DOHH2 (cell line): ENCODE data around the gene SLC38A1.

Source experiments
- H3F3A ChIP-seq: fragments of 200-600 bp; sonication (generic), shearing (Covaris generic); 2 replicates; pipeline ENCODE4 v1.6.0; 2016; ENCODE audit warnings: antibody characterized with exemption, mild to moderate bottlenecking; ENCODE audit not compliant: control insufficient read depth, insufficient read depth
- H3K27ac ChIP-seq: fragments of 200-600 bp; sonication (generic); 2 replicates; pipeline ENCODE4 v1.5.1; 2014; ENCODE audit warnings: low read depth, mild to moderate bottlenecking, low read length, moderate library complexity
- H3K27me3 ChIP-seq: fragments of 200-600 bp; sonication (generic); 2 replicates; pipeline ENCODE4 v1.6.1; 2014; ENCODE audit warnings: mild to moderate bottlenecking, low read length, mixed read lengths; ENCODE audit not compliant: control insufficient read depth
- H3K36me3 ChIP-seq: fragments of 200-600 bp; sonication (generic); 2 replicates; pipeline ENCODE4 v1.6.1; 2014; ENCODE audit warnings: mild to moderate bottlenecking, low read length, moderate library complexity, mixed read lengths; ENCODE audit not compliant: control insufficient read depth
- H3K4me1 ChIP-seq: fragments of 200-600 bp; sonication (generic); 2 replicates; pipeline ENCODE4 v1.6.1; 2014; ENCODE audit warnings: mild to moderate bottlenecking, low read length, mixed read lengths; ENCODE audit not compliant: control insufficient read depth
- H3K4me2 ChIP-seq: fragments of 200-600 bp; sonication (generic); 2 replicates; pipeline ENCODE4 v1.6.0; 2014; ENCODE audit warnings: mild to moderate bottlenecking, low read length, moderate library complexity
- H3K4me3 ChIP-seq: fragments of 200-600 bp; sonication (generic); 2 replicates; pipeline ENCODE4 v1.5.1; 2014; ENCODE audit warnings: mild to moderate bottlenecking, low read length, mixed read lengths
- H3K79me2 ChIP-seq: fragments of 200-600 bp; sonication (generic); 2 replicates; pipeline ENCODE4 v1.6.1; 2014; ENCODE audit warnings: mild to moderate bottlenecking, low read length, mixed read lengths; ENCODE audit not compliant: control insufficient read depth
- H3K9me2 ChIP-seq: fragments of 200-600 bp; sonication (generic); replicated peaks from 2 replicates; pipeline ENCODE4 v1.6.1; 2014; ENCODE audit warnings: mild to moderate bottlenecking, low read length, mixed read lengths; ENCODE audit not compliant: control insufficient read depth
- H3K9me3 ChIP-seq: fragments of 200-600 bp; sonication (generic); 2 replicates; pipeline ENCODE4 v1.6.1; 2014; ENCODE audit warnings: antibody characterized with exemption, low read length, mixed read lengths; ENCODE audit not compliant: control insufficient read depth, insufficient read depth
- H4K20me1 ChIP-seq: fragments of 200-600 bp; sonication (generic); 2 replicates; pipeline ENCODE4 v1.6.0; 2014; ENCODE audit warnings: low read depth, mild to moderate bottlenecking, antibody characterized with exemption, low read length, moderate library complexity; ENCODE audit not compliant: control insufficient read depth, insufficient read depth
- EZH2phosphoT487 ChIP-seq: fragments of 200-600 bp; sonication (generic); IDR thresholded peaks from 2 replicates; pipeline ENCODE4 v1.6.1; 2017; ENCODE audit warnings: borderline replicate concordance, mild to moderate bottlenecking, antibody characterized with exemption, low read length, moderate library complexity, mixed read lengths
- TF ChIP-seq, protein P1 (sequence below): fragments of 200-600 bp; sonication (generic); IDR thresholded peaks from one replicate; pipeline ENCODE4 v1.5.1; 2014; ENCODE audit warnings: antibody characterized with exemption, mild to moderate bottlenecking, low read depth, low read length; ENCODE audit not compliant: poor library complexity, severe bottlenecking

SLC38A1 gene

DNA sequence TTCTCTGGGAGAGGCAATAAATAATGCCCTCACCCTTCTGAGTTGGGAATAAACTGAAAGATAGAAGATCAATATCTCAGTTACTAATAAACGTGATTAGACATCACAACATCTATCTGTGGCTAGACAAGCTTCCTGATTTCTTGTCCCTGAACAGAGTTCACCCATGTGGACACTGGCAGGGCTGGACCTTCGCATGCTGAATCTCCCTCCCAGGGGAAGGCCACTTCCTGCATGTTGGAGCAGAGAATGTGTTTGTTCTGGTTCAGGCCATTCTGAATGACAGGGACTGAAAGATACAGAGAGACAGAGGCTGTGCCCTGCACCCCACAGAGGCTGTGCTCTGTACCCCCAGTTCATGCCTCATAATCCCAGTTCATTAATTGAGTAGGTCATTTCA lies 132.6 kb downstream of the SLC38A1 start:
- Histone ChIP-seq H3F3A (no peaks in the 10 kb centered on the region), H3K79me2 (no peaks in the 10 kb centered on the region), H3K27ac (no peak overlapping the region), H3K9me3 (no peaks in the 10 kb centered on the region), H3K4me2 (no peak overlapping the region), H3K27me3 (peaks cover 34% of the 10 kb centered on the region), H3K9me2 (no peaks in the 10 kb centered on the region), H3K4me1 (no peaks in the 10 kb centered on the region), H4K20me1 (no peaks in the 10 kb centered on the region), H3K4me3 (no peak overlapping the region), H3K36me3 (no peaks in the 10 kb centered on the region)
- TF ChIP-seq EZH2phosphoT487: no peak

DNA sequence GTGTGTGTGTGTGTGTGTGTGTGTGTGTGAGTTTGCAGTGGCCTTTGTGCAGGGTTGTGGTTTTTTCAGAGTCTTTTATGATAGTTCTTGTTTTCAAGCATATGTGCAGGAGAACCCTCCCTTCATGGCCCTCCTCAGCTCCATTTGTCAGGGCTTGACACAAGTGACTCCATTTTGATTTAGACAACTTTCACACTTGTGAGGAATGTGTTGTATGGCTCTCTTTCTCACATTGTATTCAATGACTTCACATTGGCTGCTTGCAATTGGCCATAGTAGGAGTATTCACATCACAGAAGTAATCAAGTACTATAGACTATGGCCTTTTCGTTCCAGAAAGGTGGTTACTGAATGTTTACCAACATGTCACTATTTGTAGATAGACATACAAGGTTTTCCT lies 133.1 kb downstream of the SLC38A1 start:
- Histone ChIP-seq H3K4me1 (no peaks in the 10 kb centered on the region), H3K27ac (no peak overlapping the region), H3K9me3 (no peaks in the 10 kb centered on the region), H3K4me3 (no peak overlapping the region), H4K20me1 (no peaks in the 10 kb centered on the region), H3F3A (no peaks in the 10 kb centered on the region), H3K36me3 (no peaks in the 10 kb centered on the region), H3K4me2 (no peak overlapping the region), H3K9me2 (no peaks in the 10 kb centered on the region), H3K27me3 (peaks cover 39% of the 10 kb centered on the region), H3K79me2 (no peaks in the 10 kb centered on the region)
- TF ChIP-seq EZH2phosphoT487: no peak
- TF ChIP-seq, protein P1, sequence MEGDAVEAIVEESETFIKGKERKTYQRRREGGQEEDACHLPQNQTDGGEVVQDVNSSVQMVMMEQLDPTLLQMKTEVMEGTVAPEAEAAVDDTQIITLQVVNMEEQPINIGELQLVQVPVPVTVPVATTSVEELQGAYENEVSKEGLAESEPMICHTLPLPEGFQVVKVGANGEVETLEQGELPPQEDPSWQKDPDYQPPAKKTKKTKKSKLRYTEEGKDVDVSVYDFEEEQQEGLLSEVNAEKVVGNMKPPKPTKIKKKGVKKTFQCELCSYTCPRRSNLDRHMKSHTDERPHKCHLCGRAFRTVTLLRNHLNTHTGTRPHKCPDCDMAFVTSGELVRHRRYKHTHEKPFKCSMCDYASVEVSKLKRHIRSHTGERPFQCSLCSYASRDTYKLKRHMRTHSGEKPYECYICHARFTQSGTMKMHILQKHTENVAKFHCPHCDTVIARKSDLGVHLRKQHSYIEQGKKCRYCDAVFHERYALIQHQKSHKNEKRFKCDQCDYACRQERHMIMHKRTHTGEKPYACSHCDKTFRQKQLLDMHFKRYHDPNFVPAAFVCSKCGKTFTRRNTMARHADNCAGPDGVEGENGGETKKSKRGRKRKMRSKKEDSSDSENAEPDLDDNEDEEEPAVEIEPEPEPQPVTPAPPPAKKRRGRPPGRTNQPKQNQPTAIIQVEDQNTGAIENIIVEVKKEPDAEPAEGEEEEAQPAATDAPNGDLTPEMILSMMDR: no peak

DNA sequence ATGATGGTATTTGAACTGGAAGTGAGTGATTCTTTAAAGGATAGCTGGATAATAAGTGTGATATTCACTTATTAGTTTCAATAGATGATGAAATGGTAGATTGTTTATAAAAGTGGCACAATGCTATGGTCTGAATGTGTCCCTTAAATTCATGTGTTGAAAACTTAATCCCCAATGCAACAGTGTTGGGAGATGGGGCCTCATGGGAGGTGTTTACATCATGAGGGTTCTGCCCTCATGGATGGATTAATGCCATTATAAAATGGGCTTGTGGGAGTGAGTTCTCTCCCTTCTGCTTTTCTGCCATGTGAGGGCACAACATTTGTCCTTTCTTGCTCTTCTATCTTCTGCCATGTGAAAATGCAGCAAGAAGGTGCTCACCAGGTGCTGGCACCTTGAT lies 134.0 kb downstream of the SLC38A1 start:
- TF ChIP-seq, protein P1: no peak
- Histone ChIP-seq H3K27ac (no peak overlapping the region), H3K27me3 (peaks cover 40% of the 10 kb centered on the region), H3K9me2 (no peaks in the 10 kb centered on the region), H3K4me1 (no peaks in the 10 kb centered on the region), H4K20me1 (no peaks in the 10 kb centered on the region), H3K4me3 (no peak overlapping the region), H3K79me2 (no peaks in the 10 kb centered on the region), H3F3A (no peaks in the 10 kb centered on the region), H3K36me3 (no peaks in the 10 kb centered on the region), H3K4me2 (no peak overlapping the region), H3K9me3 (no peaks in the 10 kb centered on the region)

DNA sequence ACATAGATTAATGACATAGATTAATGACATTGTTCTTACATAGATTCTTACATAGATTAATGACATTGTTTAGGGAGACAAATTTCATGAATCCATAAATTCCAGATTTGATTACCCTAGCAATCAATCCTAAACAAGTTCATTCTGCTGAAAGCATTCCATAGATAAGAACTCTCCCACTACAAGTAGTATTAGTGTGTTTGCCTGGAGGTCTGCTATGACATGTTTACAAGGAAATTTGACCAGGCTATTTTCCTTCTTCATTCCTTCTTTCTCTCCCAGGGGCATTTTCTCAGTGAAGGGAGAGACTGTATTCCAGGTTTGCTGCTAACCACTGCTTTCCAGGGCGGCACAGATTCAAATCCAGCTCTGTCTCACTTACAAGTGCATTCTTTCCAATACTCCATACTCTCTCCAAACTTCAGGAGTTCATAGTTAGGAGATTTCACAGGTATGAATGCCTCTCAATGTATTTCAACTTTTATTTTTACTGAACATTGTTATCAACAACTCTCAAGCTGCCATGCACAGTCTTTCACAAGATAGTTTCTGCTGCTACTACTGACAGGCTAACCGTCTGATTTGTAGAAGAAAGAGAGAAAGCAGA lies 134.5 kb downstream of the SLC38A1 start:
- H3K79me2 ChIP-seq: no peaks in the 10 kb centered on the region
- H4K20me1 ChIP-seq: no peaks in the 10 kb centered on the region
- no peaks in the 10 kb centered on the region for H3K9me2 ChIP-seq
- no peaks in the 10 kb centered on the region for H3K36me3 ChIP-seq
- H3K4me3 ChIP-seq: no peak overlapping the region
- H3K27me3 ChIP-seq: peaks cover 44% of the 10 kb centered on the region
- no peaks in the 10 kb centered on the region for H3K9me3 ChIP-seq
- no peaks in the 10 kb centered on the region for H3F3A ChIP-seq
- TF ChIP-seq, protein P1: no peak
- no peak for TF ChIP-seq EZH2phosphoT487
- no peak overlapping the region for H3K4me2 ChIP-seq
- no peak overlapping the region for H3K27ac ChIP-seq
- H3K4me1 ChIP-seq: no peaks in the 10 kb centered on the region
